Activated naive CD4-positive, alpha-beta T cell (primary cell): Measurements from ENCODE around the gene SDSL.

Source experiments
- DNase-seq, 4 experiments: peaks; one replicate each; lab custom pipeline; 2025; lab: John Stamatoyannopoulos, UW

Gene SDSL

DNA sequence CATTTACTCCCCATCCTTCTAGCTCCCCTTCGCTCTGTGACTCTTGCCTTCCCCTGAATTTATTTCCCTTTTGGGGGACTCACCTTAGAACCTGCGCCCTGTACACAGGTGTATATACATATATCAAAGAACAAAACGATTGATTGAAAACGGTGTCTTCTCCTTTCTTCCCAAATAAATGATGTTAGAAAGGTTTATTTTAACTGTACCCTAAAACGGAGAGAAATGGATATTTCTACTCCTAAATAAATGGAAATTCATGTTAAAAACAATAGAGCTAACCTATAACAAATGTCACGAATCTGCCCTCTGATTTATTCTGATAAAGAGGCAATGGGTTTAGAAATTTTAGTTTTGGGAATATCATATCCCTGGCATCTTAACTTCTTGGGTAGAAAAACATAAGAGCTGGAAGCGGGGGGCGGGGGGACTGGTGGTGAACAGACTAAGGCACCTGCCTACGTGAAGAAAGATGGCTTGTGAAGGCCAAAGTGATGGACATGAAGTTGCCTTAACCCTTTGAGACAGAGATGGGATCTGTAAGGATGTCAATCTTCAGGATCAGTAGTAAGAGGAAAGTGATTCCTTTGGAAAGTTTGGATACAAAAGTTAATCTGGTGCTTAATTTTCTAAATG is 58.3 kb downstream of the SDSL start:
- DNase-seq = no peak

GRCh38 chr12:113482334-113482733 is 60.2 kb downstream of the SDSL start:
- DNase-seq = no peak

DNA sequence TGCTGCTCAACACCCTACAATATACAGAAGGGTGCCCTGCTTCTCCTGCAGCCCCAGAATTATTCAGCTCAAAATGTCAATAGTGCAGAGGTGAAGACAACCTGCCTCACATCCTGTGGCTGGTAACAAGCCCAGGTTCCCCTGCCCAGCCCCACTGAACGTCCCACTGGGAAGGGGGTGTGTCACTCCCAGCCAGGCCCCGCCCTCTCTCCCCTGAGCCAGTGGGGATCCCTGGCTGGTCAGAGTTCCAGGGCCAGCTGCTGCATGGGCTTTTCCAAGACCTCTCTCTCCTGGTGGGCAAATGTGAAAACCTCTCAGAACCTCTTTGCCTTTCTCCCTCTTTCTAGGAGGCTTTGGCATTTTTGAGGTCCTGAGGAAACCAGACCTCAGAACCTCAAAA is 63.1 kb downstream of the SDSL start:
- no peak for DNase-seq

GRCh38 chr12:113486722-113487121 is 64.5 kb downstream of the SDSL start:
- no peak for DNase-seq
